HepG2 (cell line): ENCODE data around the gene LMTK2. TPM values are rescaled to one million over a fixed set of nuclear protein-coding genes. Genes with fewer than 3 reads are reported as not detected.
A peak's percentile ranks its signal among the peaks of the same experiment; 100 is the strongest.

Experiments used
- ATAC-seq: fragments of 200-7000 bp; cut with Tn5 transposase; 3 replicates; pipeline ENCODE4 v1.9.1; 2020; ENCODE audit warnings: mild to moderate bottlenecking, moderate library complexity
- BruUV-seq: library from RNA; stranded (reverse); fragments of 400-500 nt; replicated peaks from 2 replicates; lab custom pipeline; 2021; lab: Mats Ljungman, UMichigan
- CTCF ChIA-PET: fragments of 300-600 bp; formaldehyde crosslinking; extraction: SDS; loops from one replicate; lab custom pipeline; 2021; ENCODE audit warnings: low total read pairs, inconsistent platforms, low intra/inter-chr PET ratio; lab: Yijun Ruan, JAX
- POLR2A ChIA-PET: fragments of 350-600 bp; sonication (Branson Sonifier 250); formaldehyde crosslinking; loops from one replicate; lab custom pipeline; 2020; ENCODE audit warnings: antibody characterized with exemption, inconsistent platforms; lab: Yijun Ruan, JAX
- DNase-seq: peaks from one replicate; pipeline ENCODE4 v3.0.0-alpha.2; 2015; ENCODE audit warnings: low spot score
- FAIRE-seq: peaks from 3 replicates; lab custom pipeline; 2011; peaks lifted over from hg19 to GRCh38; lab: Jason Lieb, UNC
- H2AFZ ChIP-seq: one replicate; pipeline ENCODE4 v1.6.1; 2011; ENCODE audit warnings: low read length, inconsistent platforms
- H3K27ac ChIP-seq: fragments of 300-600 bp; 3 replicates; pipeline ENCODE4 v1.8.0; 2011; ENCODE audit warnings: mixed run types, mild to moderate bottlenecking, mixed read lengths, low read length, inconsistent platforms; ENCODE audit not compliant: insufficient read depth; ENCODE audit errors: extremely low read length
- H3K27me3 ChIP-seq, 2 experiments: fragments of 200-600 bp in 1 of 2; 2 replicates in 1 of 2; 3 replicates in 1 of 2; pipeline versions ENCODE4 v1.6.0 to v1.8.0; 2011; ENCODE audit warnings: low read length in 2 of 2, mild to moderate bottlenecking in 2 of 2, moderate library complexity in 2 of 2, inconsistent platforms in 1 of 2; ENCODE audit not compliant: insufficient read depth in 2 of 2, control insufficient read depth in 1 of 2
- H3K36me3 ChIP-seq, 2 experiments: fragments of 200-600 bp in 1 of 2; replicated peaks in 1 of 2; 2 replicates in 1 of 2; 3 replicates in 1 of 2; pipeline versions ENCODE4 v1.5.1 to v1.8.0; 2011; ENCODE audit warnings: low read length in 2 of 2, inconsistent platforms in 1 of 2; ENCODE audit not compliant: insufficient read depth in 2 of 2, control insufficient read depth in 1 of 2
- H3K4me1 ChIP-seq: 2 replicates; pipeline ENCODE4 v1.5.1; 2012; ENCODE audit warnings: low read length, inconsistent platforms; ENCODE audit not compliant: insufficient read depth
- H3K4me2 ChIP-seq: 2 replicates; pipeline ENCODE4 v1.6.0; 2011; ENCODE audit warnings: low read depth, low read length, inconsistent platforms
- H3K4me3 ChIP-seq, 3 experiments: fragments of 200-600 bp in 1 of 3; sonication (generic), shearing (Covaris generic) in 1 of 3; replicated peaks in 1 of 3; 2 replicates each; pipeline ENCODE4 v1.5.1; 2011 to 2016; ENCODE audit warnings: low read length in 3 of 3, inconsistent platforms in 2 of 3, low read depth in 2 of 3, mild to moderate bottlenecking in 2 of 3, control low read depth in 1 of 3, mixed read lengths in 1 of 3; ENCODE audit not compliant: insufficient read depth in 1 of 3
- H3K79me2 ChIP-seq: one replicate; pipeline ENCODE4 v1.6.1; 2011; ENCODE audit warnings: low read length, inconsistent platforms; ENCODE audit not compliant: insufficient read depth
- H3K9ac ChIP-seq: 2 replicates; pipeline ENCODE4 v1.6.0; 2011; ENCODE audit warnings: mild to moderate bottlenecking, low read depth, low read length, inconsistent platforms; ENCODE audit not compliant: insufficient read depth
- H3K9me3 ChIP-seq: 2 replicates; pipeline ENCODE4 v1.5.1; 2012; ENCODE audit warnings: mild to moderate bottlenecking, low read length
- H4K20me1 ChIP-seq: 2 replicates; pipeline ENCODE4 v1.6.0; 2011; ENCODE audit warnings: inconsistent platforms, mild to moderate bottlenecking, low read length, moderate library complexity; ENCODE audit not compliant: insufficient read depth
- CEBPB ChIP-seq: IDR thresholded peaks from 2 replicates; pipeline ENCODE4 v1.6.1; 2011; ENCODE audit warnings: low read depth, low read length, improper control_type of control experiment, borderline replicate concordance
- CREB3 ChIP-seq: sonication (generic); formaldehyde crosslinking; IDR thresholded peaks from 2 replicates; pipeline ENCODE4 v1.5.0; 2020; ENCODE audit warnings: missing genetic modification reagents
- SATB2 ChIP-seq: sonication (generic); formaldehyde crosslinking; IDR thresholded peaks from 2 replicates; pipeline ENCODE4 v1.5.0; 2020; ENCODE audit warnings: missing genetic modification reagents
- TEF ChIP-seq: sonication (generic); formaldehyde crosslinking; IDR thresholded peaks from 2 replicates; pipeline ENCODE4 v1.5.0; 2020; ENCODE audit warnings: missing genetic modification reagents
- ZBTB38 ChIP-seq: sonication (generic); formaldehyde crosslinking; IDR thresholded peaks from 2 replicates; pipeline ENCODE4 v1.5.1; 2020; ENCODE audit warnings: mild to moderate bottlenecking, missing genetic modification reagents
- ZNF687 ChIP-seq: sonication (generic); formaldehyde crosslinking; IDR thresholded peaks from 2 replicates; pipeline ENCODE4 v1.5.1; 2020; ENCODE audit warnings: mild to moderate bottlenecking, missing genetic modification reagents, moderate library complexity
- WGBS: methylation state at CpG from one replicate; pipeline ENCODE4 v1.1.6; 2017; ENCODE audit warnings: low lambda C conversion rate; 5-methylcytosine and 5-hydroxymethylcytosine counted together
- in situ Hi-C: cut with HindIII; loops from 2 replicates; pipeline ENCODE4 v1.10.0; 2017; ENCODE audit warnings: low pct_unique_long_range_greater_than_20kb; ENCODE audit not compliant: extremely low pct_ligation_motif_present
- intact Hi-C: fragments of 100-400 bp; cut with micrococcal nuclease; formaldehyde crosslinking; loops from one replicate; pipeline ENCODE4 v1.10.0; 2022; ENCODE audit not compliant: unreplicated experiment
- polyA plus RNA-seq, 8 experiments: library from polyadenylated mRNA; depleted of rRNA in 3 of 8; stranded (reverse) in 7 of 8; unstranded in 1 of 8; fragments of >200 nt; fragmentation: Illumina TruSeq in 4 of 8; extraction: Trizol in 4 of 8; gene quantifications; 2 replicates each; pipeline versions ENCODE4 v1.2.1 to v1.2.3, GENCODE V29; 2011 to 2016; ENCODE audit warnings: low read depth in 4 of 8, missing spikeins in 1 of 8, mixed read lengths in 1 of 8; ENCODE audit not compliant: insufficient read depth in 1 of 8
- total RNA-seq, 5 experiments: library from RNA; depleted of rRNA; stranded (reverse); fragments of >200 nt; fragmentation: Illumina TruSeq; extraction: Trizol; gene quantifications; 2 replicates each; pipeline ENCODE4 v1.2.3, GENCODE V29; 2016; ENCODE audit warnings: low read depth in 1 of 5

The LMTK2 gene
- total and polyA plus RNA-seq, 2 of the 13 experiments (the other 11 are each of a cell fraction or from before 2014, with no cell fraction given), result 9.5 to 11.7 TPM

- ATAC-seq, result peak; percentile 16
- ChIA-PET POLR2A (no interaction called here), CTCF (no interaction called here)
Observed at GRCh38 chr7:98227939-98228338, 121.3 kb downstream of the LMTK2 start.

More at GRCh38 chr7:98227939-98228338, 121.3 kb downstream of the LMTK2 start:
- Histone ChIP-seq H3K27ac (no peak overlapping the region), H3K9ac (no peak overlapping the region), H3K36me3 (no peaks in the 10 kb centered on the region), H3K4me2 (no peak overlapping the region), H3K79me2 (no peaks in the 10 kb centered on the region)
- DNase-seq, result peak; percentile 29
- no TSS peak for BruUV-seq
- TF ChIP-seq ZNF687 (CRISPR knock-in tag), result peak; percentile 8; the same call in 1 of the 2 replicates
- no peak for TF ChIP-seq TEF (CRISPR knock-in tag)
- TF ChIP-seq SATB2 (CRISPR knock-in tag), result no peak
- no peak for TF ChIP-seq CREB3 (CRISPR knock-in tag)
- peak; percentile 66; the same call in 1 of the 2 replicates for TF ChIP-seq ZBTB38 (CRISPR knock-in tag)
- TF ChIP-seq CEBPB, result peak; percentile 40; the same call in 1 of the 2 replicates
- TF ChIP-seq, all 625 proteins: peak for 3
- Histone ChIP-seq H2AFZ (no peak overlapping the region), H3K4me1 (peaks cover 46% of the 10 kb centered on the region), H4K20me1 (no peaks in the 10 kb centered on the region), H3K4me3 (no peak overlapping the region), H3K27me3 (no peaks in the 10 kb centered on the region), H3K9me3 (no peaks in the 10 kb centered on the region)
- WGBS, result 78% methylated on average over 11 of the region's 18 CpGs
- in situ Hi-C loops (no loop called here), intact Hi-C loops (no loop called here)
- no peak for FAIRE-seq
